BE2C (cell line): ENCODE data around the gene C10orf53.
A peak's percentile ranks its signal among the peaks of the same experiment; 100 is the strongest.

Experiments
- DNase-seq: peaks from one replicate; pipeline ENCODE4 v3.0.0-alpha.2; 2020
- H3K27me3 ChIP-seq: fragments of 250-450 bp; sonication (Bioruptor Pico); 2 replicates; pipeline ENCODE4 v1.5.1; 2020; ENCODE audit warnings: mild to moderate bottlenecking
- H3K36me3 ChIP-seq: fragments of 250-450 bp; sonication (Bioruptor Pico); 2 replicates; pipeline ENCODE4 v1.5.1; 2020; ENCODE audit warnings: mild to moderate bottlenecking
- H3K4me1 ChIP-seq: fragments of 250-450 bp; sonication (Bioruptor Pico); 2 replicates; pipeline ENCODE4 v1.5.1; 2020
- H3K4me3 ChIP-seq: 2 replicates; pipeline ENCODE4 v1.5.1; 2011; ENCODE audit warnings: low read depth, low read length
- H3K9me3 ChIP-seq: fragments of 250-450 bp; sonication (Bioruptor Pico); 2 replicates; pipeline ENCODE4 v1.5.1; 2020
- TF ChIP-seq, protein P1 (sequence below): IDR thresholded peaks from 2 replicates; pipeline ENCODE4 v1.5.1; 2012; ENCODE audit warnings: mild to moderate bottlenecking, low read depth, low read length

Gene C10orf53

DNA sequence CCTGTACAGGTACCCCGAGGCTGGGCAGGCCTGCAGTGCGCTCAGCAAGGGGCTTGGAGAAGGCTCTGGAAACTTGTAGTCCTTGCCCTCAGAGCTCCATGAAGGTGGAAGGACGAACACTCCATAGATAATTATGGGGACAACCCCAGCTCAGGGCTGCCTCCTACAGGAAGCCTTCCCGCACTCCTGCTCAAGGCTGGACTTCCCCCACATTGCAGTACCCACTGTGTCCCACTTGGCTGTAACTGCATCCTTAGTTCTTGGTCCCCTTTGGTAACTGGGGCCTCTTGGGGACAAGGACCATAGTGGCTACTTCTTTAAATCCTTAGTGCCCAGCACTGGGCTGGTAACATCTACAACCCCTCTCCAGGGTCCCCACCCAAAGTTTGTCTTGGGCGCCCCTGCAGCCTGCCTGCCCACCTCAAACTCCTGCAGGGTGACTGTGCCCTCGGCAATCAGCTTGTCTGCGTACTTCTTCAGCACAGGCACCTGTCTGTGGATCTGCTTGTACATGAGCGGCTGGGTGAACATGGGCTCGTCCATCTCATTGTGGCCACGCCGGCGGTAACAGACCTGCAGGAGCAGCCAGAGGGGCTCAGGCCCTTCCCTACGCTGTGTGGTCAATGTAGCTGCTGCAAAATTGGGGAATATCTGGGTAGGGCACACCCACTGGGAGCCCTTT lies 65.6 kb downstream of the C10orf53 start:
- DNase-seq: no peak

DNA sequence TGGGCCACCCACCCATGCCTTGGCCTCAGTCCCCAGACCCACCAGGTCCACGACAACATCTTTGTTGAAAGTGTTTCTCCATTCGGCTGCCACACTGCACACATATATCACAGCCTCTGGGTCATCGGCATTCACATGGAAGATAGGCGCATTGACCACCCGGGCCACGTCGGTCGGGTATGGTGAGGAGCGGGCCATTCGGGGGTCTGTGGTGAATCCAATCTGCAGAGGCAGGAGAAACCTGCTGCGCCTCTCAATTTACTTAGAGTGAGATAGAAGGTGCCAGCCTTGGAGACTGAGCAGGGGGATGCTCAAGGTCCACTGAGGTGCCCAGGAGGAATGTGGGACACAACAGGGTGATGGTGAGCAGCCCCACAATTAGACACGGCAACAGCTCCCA lies 66.3 kb downstream of the C10orf53 start:
- DNase-seq: no peak
- peaks cover 79% of the 10 kb centered on the region for H3K36me3 ChIP-seq
- no peaks in the 10 kb centered on the region for H3K27me3 ChIP-seq
- TF ChIP-seq, protein P1, sequence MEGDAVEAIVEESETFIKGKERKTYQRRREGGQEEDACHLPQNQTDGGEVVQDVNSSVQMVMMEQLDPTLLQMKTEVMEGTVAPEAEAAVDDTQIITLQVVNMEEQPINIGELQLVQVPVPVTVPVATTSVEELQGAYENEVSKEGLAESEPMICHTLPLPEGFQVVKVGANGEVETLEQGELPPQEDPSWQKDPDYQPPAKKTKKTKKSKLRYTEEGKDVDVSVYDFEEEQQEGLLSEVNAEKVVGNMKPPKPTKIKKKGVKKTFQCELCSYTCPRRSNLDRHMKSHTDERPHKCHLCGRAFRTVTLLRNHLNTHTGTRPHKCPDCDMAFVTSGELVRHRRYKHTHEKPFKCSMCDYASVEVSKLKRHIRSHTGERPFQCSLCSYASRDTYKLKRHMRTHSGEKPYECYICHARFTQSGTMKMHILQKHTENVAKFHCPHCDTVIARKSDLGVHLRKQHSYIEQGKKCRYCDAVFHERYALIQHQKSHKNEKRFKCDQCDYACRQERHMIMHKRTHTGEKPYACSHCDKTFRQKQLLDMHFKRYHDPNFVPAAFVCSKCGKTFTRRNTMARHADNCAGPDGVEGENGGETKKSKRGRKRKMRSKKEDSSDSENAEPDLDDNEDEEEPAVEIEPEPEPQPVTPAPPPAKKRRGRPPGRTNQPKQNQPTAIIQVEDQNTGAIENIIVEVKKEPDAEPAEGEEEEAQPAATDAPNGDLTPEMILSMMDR: no peak
- no peak overlapping the region for H3K4me3 ChIP-seq
- no peaks in the 10 kb centered on the region for H3K4me1 ChIP-seq
- H3K9me3 ChIP-seq: no peaks in the 10 kb centered on the region

More for the DNA sequence above, 65.6 kb downstream of the C10orf53 start:
- Histone ChIP-seq H3K27me3 (no peaks in the 10 kb centered on the region), H3K4me3 (no peak overlapping the region), H3K36me3 (peaks cover 77% of the 10 kb centered on the region), H3K4me1 (no peaks in the 10 kb centered on the region), H3K9me3 (no peaks in the 10 kb centered on the region)
- TF ChIP-seq, protein P1: peak; percentile 25

DNA sequence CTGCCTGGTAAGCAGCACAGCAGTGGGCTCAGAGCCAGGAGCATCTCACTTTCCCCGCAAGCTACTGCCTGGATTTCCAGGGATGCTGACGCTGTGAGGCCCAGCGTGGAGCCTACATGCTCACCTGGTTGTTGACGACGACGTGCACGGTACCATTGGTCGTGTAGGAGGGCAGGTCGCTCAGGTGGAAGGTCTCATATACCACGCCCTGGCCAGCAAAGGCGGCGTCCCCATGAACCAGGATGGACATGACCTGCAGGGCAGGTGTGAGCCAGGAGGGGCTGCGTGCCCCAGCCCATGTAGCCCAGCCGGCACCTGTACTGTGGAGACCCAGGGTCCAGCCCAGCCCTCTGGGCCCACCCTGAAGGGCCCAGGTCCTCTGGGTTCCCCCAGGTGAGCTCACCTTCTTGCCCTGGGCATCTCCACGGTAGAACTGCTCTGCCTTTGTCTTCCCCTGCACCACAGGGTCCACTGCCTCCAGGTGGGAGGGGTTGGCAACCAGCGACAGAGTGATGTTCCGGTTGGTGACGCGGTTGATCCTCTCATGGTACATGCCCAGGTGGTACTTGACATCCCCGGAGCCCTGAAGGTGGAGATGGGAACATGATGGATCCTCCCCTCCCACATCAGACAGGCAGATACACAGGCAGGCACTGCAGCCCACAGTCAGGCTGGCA lies 67.3 kb downstream of the C10orf53 start:
- Histone ChIP-seq H3K4me1 (no peaks in the 10 kb centered on the region), H3K9me3 (no peaks in the 10 kb centered on the region), H3K36me3 (peaks cover 81% of the 10 kb centered on the region), H3K4me3 (no peak overlapping the region), H3K27me3 (no peaks in the 10 kb centered on the region)
- no peak for DNase-seq
- TF ChIP-seq, protein P1: no peak
